ENCODE data around the gene PPP1R12C. TPM values are rescaled to one million over a fixed set of nuclear protein-coding genes. Genes with fewer than 3 reads are reported as not detected.

PPP1R12C gene
- total RNA-seq, 1 experiment from 2014 or later, result 79.9 TPM

- no peak overlapping the region for H3K4me2 ChIP-seq (ENCODE audit: insufficient read depth, insufficient read length, low read length)
- H3T11ph ChIP-seq (ENCODE audit: low read length), result no peak overlapping the region
- H2AK5ac ChIP-seq (ENCODE audit: insufficient read length, low read length), result no peak overlapping the region
- DNase-seq, result no peak
- H4K5ac ChIP-seq (ENCODE audit: insufficient read length, low read depth, low read length), result no peak overlapping the region
- H3K18ac ChIP-seq (ENCODE audit: insufficient read length, low read depth, low read length), result no peak overlapping the region
- no peak overlapping the region for H2BK12ac ChIP-seq (ENCODE audit: insufficient read length, low read depth, low read length)
- H3K14ac ChIP-seq (ENCODE audit: insufficient read depth, low read length), result no peak overlapping the region
- Mint-ChIP-seq H3K4me3 (no peak overlapping the region), H3K27ac (peak overlapping the region in 1 of 3 experiments; percentile 70; a peak in 1 of 7 replicates), H3K9me3 (no peaks in the 10 kb centered on the region), H3K36me3 (ENCODE audit: insufficient read depth in 1 of 3, low read depth in 3 of 3) (peaks cover 8 to 21% (median 16%) of the 10 kb centered on the region in 3 experiments; a peak in 6 of 7 replicates), H3K4me1 (peaks cover 16 to 24% of the 10 kb centered on the region in 2 experiments), H3K27me3 (ENCODE audit: low read depth) (no peaks in the 10 kb centered on the region)
- H2AFZ ChIP-seq (ENCODE audit: low read length), result no peak overlapping the region
- no peak overlapping the region for H2BK15ac ChIP-seq (ENCODE audit: low read depth, low read length)
- no peak overlapping the region for H2BK5ac ChIP-seq (ENCODE audit: insufficient read length, low read length)
- no peak overlapping the region for H2BK120ac ChIP-seq (ENCODE audit: low read depth, low read length, poor library complexity, severe bottlenecking)
- H3K27ac ChIP-seq (ENCODE audit: insufficient read length, low read depth, low read length), result no peak overlapping the region
- no peak overlapping the region for H2BK20ac ChIP-seq (ENCODE audit: low read depth, low read length, poor library complexity, severe bottlenecking)
- H3K9ac ChIP-seq (ENCODE audit: extremely low read depth, insufficient read length, low read length), result no peak overlapping the region
- H4K8ac ChIP-seq (replicated peaks; ENCODE audit: insufficient read length, low read depth, low read length), result no peak overlapping the region
- H3K23ac ChIP-seq (ENCODE audit: insufficient read length, low read depth, low read length), result no peak overlapping the region
- H3K4ac ChIP-seq (ENCODE audit: low read depth, low read length), result no peak overlapping the region
- no peaks in the 10 kb centered on the region for H4K20me1 ChIP-seq (ENCODE audit: control insufficient read depth, insufficient read depth, insufficient read length)
- peaks cover 5% of the 10 kb centered on the region for H3K79me1 ChIP-seq (ENCODE audit: insufficient read depth, low read depth, low read length, poor library complexity, severe bottlenecking)
- peaks cover 7% of the 10 kb centered on the region; the same call in 1 of the 2 replicates for H3K79me2 ChIP-seq (ENCODE audit: insufficient read depth, low read length)
- H3K23me2 ChIP-seq (ENCODE audit: insufficient read length, low read depth, low read length, poor library complexity, severe bottlenecking), result peaks cover 13% of the 10 kb centered on the region
- H3K4me1 ChIP-seq (ENCODE audit: insufficient read depth, low read length), result no peaks in the 10 kb centered on the region
- no peaks in the 10 kb centered on the region for H3K27me3 ChIP-seq (ENCODE audit: insufficient read depth, low read length)
- WGBS (ENCODE audit: extremely low coverage, insufficient read length, low lambda C conversion rate), result no CpG with 5 or more reads among the region's 25 CpGs
- no peak for TF ChIP-seq CTCF (conservative IDR thresholded peaks at IDR 0.05)
- no peak overlapping the region for H4K91ac ChIP-seq (ENCODE audit: insufficient read length, low read depth, low read length)
- no peak overlapping the region for H3K56ac ChIP-seq (ENCODE audit: insufficient read length, low read depth, low read length)
- H3K9me3 ChIP-seq (ENCODE audit: control insufficient read depth, low read depth, low read length), result no peaks in the 10 kb centered on the region
These were observed 5.1 kb downstream of the PPP1R12C start for GRCh38 chr19:55112246-55112776.

All from H9 (cell line).